ENCODE measurements around the gene CRIP3.

The CRIP3 gene

DNA sequence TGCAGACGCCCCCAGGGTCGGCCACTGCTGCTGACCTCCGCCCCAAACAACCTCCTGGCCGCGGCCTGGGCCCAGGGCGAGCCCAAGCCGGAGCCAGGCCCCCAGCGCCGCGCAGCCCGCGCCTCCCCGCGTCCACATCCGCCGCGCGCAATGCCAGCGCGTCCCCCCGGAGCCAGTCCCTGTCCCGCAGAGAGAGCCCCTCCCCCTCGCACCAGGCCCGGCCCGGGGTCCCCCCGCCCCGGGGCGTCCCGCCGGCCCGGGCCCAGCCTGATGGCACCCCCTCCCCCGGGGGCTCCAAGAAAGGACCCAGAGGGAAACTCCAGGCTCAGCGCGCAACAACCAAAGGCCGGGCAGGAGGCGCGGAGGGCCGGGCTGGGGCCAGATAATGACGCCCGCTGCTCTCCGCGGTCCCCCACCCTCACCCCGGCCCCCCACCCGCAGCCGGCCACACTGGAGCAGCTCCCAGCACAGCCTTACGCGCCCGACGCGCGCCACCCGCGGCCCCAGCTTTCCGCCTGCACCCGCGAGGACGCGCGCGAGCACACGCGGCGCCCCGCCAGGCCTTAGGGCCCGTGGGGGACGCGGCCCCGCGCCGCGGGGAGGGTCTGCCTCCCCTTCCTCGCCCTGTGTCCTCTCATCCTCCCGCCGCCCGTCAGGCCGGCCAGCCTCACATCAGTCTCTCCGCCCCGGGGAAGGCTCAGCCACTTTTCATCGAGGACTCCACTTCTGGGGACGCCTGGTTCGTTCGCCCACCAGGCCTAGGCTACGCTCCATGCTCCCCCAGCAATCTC, 23.4 kb downstream of the CRIP3 start:
- DNase-seq (ENCODE audit: insufficient read length, low spot score) (no peak), FAIRE-seq (no peak)

GRCh38 chr6:43283905-43284304, 24.7 kb downstream of the CRIP3 start:
- TF ChIP-seq PAX5 (IDR thresholded peaks at IDR 0.05; ENCODE audit: insufficient read depth, low read length, severe bottlenecking) = no peak
- TF ChIP-seq SPI1 (IDR thresholded peaks at IDR 0.05; ENCODE audit: low read depth, low read length) = no peak
- no peak for TF ChIP-seq POLR2A (IDR thresholded peaks at IDR 0.05; ENCODE audit: low read depth, low read length)
- no peak for TF ChIP-seq POLR2AphosphoS5 (IDR thresholded peaks at IDR 0.05; ENCODE audit: low read depth, low read length)
- TF ChIP-seq POU2F2 (IDR thresholded peaks at IDR 0.05; ENCODE audit: low read depth, low read length) = no peak
- no peak for TF ChIP-seq TAF1 (IDR thresholded peaks at IDR 0.05; ENCODE audit: low read depth, low read length)
- FAIRE-seq = no peak
- no peak for DNase-seq (ENCODE audit: insufficient read length, low spot score)

More for the DNA sequence above, 23.4 kb downstream of the CRIP3 start:
- no peak for TF ChIP-seq POLR2A (IDR thresholded peaks at IDR 0.05; ENCODE audit: low read depth, low read length)
- no peak for TF ChIP-seq POU2F2 (IDR thresholded peaks at IDR 0.05; ENCODE audit: low read depth, low read length)
- no peak for TF ChIP-seq TAF1 (IDR thresholded peaks at IDR 0.05; ENCODE audit: low read depth, low read length)
- no peak for TF ChIP-seq PAX5 (IDR thresholded peaks at IDR 0.05; ENCODE audit: insufficient read depth, low read length, severe bottlenecking)
- no peak for TF ChIP-seq POLR2AphosphoS5 (IDR thresholded peaks at IDR 0.05; ENCODE audit: low read depth, low read length)
- TF ChIP-seq SPI1 (IDR thresholded peaks at IDR 0.05; ENCODE audit: low read depth, low read length) = no peak

DNA sequence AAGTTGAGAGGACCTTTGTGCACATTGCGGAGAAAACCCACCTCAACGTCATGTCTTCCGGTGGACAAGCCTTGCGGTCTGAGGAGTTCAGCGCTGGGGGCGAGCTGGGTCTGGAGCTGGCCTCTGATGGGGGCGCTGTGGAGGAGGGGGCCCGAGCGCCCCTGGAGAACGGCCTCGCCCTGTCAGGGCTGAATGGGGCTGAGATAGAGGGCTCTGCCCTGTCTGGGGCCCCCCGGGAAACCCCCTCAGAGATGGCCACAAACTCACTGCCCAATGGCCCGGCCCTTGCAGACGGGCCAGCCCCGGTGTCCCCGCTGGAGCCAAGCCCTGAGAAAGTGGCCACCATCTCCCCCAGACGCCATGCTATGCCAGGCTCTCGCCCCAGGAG, 25.1 kb downstream of the CRIP3 start:
- no peak for TF ChIP-seq PAX5 (IDR thresholded peaks at IDR 0.05; ENCODE audit: insufficient read depth, low read length, severe bottlenecking)
- TF ChIP-seq TAF1 (IDR thresholded peaks at IDR 0.05; ENCODE audit: low read depth, low read length) = no peak
- TF ChIP-seq POU2F2 (IDR thresholded peaks at IDR 0.05; ENCODE audit: low read depth, low read length) = no peak
- no peak for TF ChIP-seq POLR2AphosphoS5 (IDR thresholded peaks at IDR 0.05; ENCODE audit: low read depth, low read length)
- no peak for TF ChIP-seq POLR2A (IDR thresholded peaks at IDR 0.05; ENCODE audit: low read depth, low read length)
- TF ChIP-seq SPI1 (IDR thresholded peaks at IDR 0.05; ENCODE audit: low read depth, low read length) = no peak
- FAIRE-seq = no peak
- DNase-seq (ENCODE audit: insufficient read length, low spot score) = no peak

DNA sequence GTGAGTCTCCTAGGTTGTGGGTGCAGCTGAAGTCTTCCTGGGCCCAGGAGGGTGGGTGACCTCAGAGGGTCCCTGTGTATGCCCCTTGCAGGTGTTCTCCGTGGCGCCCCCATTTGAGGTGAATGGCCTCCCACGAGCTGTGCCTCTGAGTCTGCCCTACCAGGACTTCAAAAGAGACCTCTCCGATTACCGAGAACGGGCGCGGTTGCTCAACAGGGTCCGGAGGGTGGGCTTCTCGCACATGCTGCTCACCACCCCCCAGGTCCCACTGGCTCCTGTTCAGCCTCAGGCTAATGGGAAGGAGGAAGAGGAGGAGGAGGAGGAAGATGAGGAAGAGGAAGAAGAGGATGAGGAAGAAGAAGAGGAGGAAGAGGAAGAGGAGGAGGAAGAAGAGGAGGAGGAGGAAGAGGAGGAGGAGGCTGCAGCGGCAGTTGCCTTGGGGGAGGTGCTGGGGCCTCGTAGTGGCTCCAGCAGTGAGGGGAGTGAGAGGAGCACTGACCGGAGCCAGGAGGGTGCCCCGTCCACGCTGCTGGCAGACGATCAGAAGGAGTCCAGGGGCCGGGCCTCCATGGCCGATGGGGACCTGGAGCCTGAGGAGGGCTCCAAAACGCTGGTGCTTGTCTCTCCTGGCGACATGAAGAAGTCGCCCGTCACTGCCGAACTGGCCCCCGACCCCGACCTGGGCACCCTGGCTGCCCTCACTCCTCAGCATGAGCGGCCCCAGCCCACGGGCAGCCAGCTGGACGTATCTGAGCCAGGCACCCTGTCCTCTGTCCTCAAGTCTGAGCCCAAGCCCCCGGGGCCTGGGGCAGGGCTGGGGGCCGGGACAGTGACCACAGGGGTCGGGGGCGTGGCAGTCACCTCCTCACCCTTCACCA, 25.8 kb downstream of the CRIP3 start:
- FAIRE-seq = no peak
- no peak for TF ChIP-seq POLR2AphosphoS5 (IDR thresholded peaks at IDR 0.05; ENCODE audit: low read depth, low read length)
- no peak for TF ChIP-seq PAX5 (IDR thresholded peaks at IDR 0.05; ENCODE audit: insufficient read depth, low read length, severe bottlenecking)
- TF ChIP-seq TAF1 (IDR thresholded peaks at IDR 0.05; ENCODE audit: low read depth, low read length) = no peak
- TF ChIP-seq POU2F2 (IDR thresholded peaks at IDR 0.05; ENCODE audit: low read depth, low read length) = no peak
- TF ChIP-seq SPI1 (IDR thresholded peaks at IDR 0.05; ENCODE audit: low read depth, low read length) = no peak
- no peak for TF ChIP-seq POLR2A (IDR thresholded peaks at IDR 0.05; ENCODE audit: low read depth, low read length)
- DNase-seq (ENCODE audit: insufficient read length, low spot score) = no peak

GRCh38 chr6:43282060-43282459, 26.6 kb downstream of the CRIP3 start:
- no peak for DNase-seq (ENCODE audit: insufficient read length, low spot score)
- TF ChIP-seq POLR2AphosphoS5 (IDR thresholded peaks at IDR 0.05; ENCODE audit: low read depth, low read length) (no peak), POLR2A (IDR thresholded peaks at IDR 0.05; ENCODE audit: low read depth, low read length) (no peak), POU2F2 (IDR thresholded peaks at IDR 0.05; ENCODE audit: low read depth, low read length) (no peak), TAF1 (IDR thresholded peaks at IDR 0.05; ENCODE audit: low read depth, low read length) (no peak), SPI1 (IDR thresholded peaks at IDR 0.05; ENCODE audit: low read depth, low read length) (no peak), PAX5 (IDR thresholded peaks at IDR 0.05; ENCODE audit: insufficient read depth, low read length, severe bottlenecking) (no peak)
- no peak for FAIRE-seq

GRCh38 chr6:43280234-43280633, 28.4 kb downstream of the CRIP3 start:
- TF ChIP-seq POU2F2 (IDR thresholded peaks at IDR 0.05; ENCODE audit: low read depth, low read length) (no peak), POLR2A (IDR thresholded peaks at IDR 0.05; ENCODE audit: low read depth, low read length) (no peak)
- DNase-seq (ENCODE audit: insufficient read length, low spot score) = no peak
- no peak for FAIRE-seq

DNA sequence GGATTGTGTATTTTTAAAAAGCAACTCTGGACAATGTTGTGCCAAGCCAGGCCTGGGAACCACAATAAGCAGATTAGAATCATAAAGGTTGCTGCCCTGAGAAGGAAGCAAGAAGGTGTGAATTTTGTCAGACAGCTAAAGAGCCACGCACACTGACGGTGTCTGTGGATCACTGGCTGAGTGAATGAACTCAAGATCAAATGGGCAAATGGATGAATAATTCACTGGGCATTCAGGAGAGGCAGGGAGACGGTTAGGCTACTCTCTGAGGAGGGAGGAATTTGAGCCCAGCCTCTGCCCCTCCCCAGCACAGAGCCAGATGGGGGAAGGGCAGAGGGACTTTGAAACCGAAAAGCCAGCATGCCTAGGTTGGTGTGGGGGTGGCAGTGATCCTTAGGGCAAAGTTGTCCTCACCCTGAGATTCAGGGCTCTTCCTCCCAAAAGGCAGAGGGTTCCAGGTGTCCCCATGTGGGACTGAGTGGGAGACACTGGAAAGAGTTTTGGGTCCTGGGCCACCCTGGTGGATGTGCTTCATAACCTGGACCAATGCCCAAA, 30.0 kb downstream of the CRIP3 start:
- TF ChIP-seq POLR2AphosphoS5 (IDR thresholded peaks at IDR 0.05; ENCODE audit: low read depth, low read length) = no peak
- no peak for TF ChIP-seq POU2F2 (IDR thresholded peaks at IDR 0.05; ENCODE audit: low read depth, low read length)
- no peak for TF ChIP-seq SPI1 (IDR thresholded peaks at IDR 0.05; ENCODE audit: low read depth, low read length)
- TF ChIP-seq POLR2A (IDR thresholded peaks at IDR 0.05; ENCODE audit: low read depth, low read length) = no peak
- no peak for TF ChIP-seq PAX5 (IDR thresholded peaks at IDR 0.05; ENCODE audit: insufficient read depth, low read length, severe bottlenecking)
- no peak for TF ChIP-seq TAF1 (IDR thresholded peaks at IDR 0.05; ENCODE audit: low read depth, low read length)
- no peak for DNase-seq (ENCODE audit: insufficient read length, low spot score)
- FAIRE-seq = peak; percentile 50

GRCh38 chr6:43277643-43278523, 30.7 kb downstream of the CRIP3 start:
- no peak for TF ChIP-seq SPI1 (IDR thresholded peaks at IDR 0.05; ENCODE audit: low read depth, low read length)
- TF ChIP-seq POLR2AphosphoS5 (IDR thresholded peaks at IDR 0.05; ENCODE audit: low read depth, low read length) = no peak
- no peak for TF ChIP-seq POU2F2 (IDR thresholded peaks at IDR 0.05; ENCODE audit: low read depth, low read length)
- TF ChIP-seq TAF1 (IDR thresholded peaks at IDR 0.05; ENCODE audit: low read depth, low read length) = no peak
- TF ChIP-seq POLR2A (IDR thresholded peaks at IDR 0.05; ENCODE audit: low read depth, low read length) = no peak
- no peak for TF ChIP-seq PAX5 (IDR thresholded peaks at IDR 0.05; ENCODE audit: insufficient read depth, low read length, severe bottlenecking)
- DNase-seq (ENCODE audit: insufficient read length, low spot score) = no peak
- FAIRE-seq = no peak
